Stimulated activated CD8-positive, alpha-beta memory T cell treated with anti-CD3 and anti-CD28 coated beads, Interleukin-4, amount 100 ng/mL, for 4 hours (primary cell): ENCODE measurements around the gene ERBB4.

Experiments
- DNase-seq, 2 donors: peaks; one replicate each; pipeline ENCODE4 v3.0.0-alpha.2; 2020; ENCODE audit warnings: low read depth in 2 of 2, low spot score in 1 of 2

Gene ERBB4

DNA sequence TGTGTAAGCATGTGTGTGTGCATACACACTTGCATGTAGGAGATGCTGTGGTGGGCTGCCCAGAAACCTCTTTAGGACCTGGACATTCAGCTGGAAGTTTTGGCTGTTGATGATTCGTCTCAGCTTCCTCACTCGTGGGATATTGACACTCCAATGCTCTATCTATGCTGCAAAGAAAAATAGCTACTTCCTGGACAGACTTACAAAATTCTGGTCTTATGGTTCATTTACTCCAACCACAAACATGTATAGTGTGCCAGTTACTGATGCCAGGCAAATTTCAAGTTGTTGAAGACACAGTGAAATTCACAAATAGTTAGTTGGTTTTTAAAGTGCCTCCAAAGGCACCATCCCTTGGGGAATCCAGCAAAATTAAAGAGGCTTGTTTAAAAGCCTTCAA lies 1099.6 kb downstream of the ERBB4 start:
- DNase-seq = no peak

DNA sequence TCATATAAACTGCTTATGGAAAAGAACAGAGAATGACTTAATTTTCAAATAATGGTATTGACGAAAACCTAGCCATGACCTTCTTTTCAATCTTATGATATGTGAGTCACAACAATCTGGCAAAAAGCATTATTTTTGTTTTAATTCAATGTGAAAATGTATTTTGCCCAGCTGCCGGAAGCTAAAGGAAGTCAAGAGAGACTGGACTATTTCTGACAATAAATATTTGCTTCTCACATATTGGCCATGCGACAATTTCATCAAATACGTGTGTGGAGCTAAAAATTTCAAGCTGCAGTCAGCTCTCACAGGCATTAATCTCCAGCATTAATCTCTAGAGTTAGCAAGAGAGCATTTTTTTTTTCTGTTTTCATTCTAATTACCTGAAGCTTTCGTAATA lies 1101.2 kb downstream of the ERBB4 start:
- no peak for DNase-seq

DNA sequence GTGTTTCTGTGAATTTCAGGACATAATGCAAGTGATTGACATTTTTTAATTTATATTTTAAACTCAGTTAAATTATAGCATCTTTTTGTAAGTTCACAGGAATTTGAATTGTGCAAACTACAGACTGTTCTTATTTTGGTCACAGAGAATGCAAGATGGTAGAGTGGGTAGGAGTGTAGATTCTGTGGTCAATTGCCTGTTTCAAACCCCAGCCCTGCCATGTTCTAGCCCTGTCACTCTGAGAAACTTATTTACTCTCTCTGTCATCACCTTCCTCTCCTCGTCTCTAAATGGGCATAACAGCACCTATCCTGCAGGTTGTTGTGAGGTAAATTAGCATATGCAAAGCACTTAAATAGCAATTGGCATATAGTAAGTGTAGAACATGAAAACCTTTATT lies 1102.4 kb downstream of the ERBB4 start:
- no peak for DNase-seq

DNA sequence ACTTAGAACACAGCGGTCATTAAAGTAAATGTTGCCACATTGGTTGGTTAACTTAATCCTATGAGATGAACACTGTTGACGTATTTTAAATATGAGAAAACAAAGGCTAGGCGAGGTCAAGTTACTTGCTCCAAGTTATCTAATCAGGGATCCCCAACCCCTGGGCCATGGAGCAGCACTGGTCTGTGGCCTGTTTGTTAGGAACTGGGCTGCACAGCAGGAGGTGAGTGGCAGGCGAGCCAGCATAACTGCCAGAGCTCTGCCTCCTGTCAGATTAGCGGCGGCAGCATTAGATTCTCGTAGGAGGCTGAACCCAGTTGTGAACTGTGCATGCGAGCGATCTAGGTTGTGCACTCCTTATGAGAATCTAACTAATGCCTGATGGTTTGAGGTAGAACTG lies 1103.3 kb downstream of the ERBB4 start:
- DNase-seq = no peak

DNA sequence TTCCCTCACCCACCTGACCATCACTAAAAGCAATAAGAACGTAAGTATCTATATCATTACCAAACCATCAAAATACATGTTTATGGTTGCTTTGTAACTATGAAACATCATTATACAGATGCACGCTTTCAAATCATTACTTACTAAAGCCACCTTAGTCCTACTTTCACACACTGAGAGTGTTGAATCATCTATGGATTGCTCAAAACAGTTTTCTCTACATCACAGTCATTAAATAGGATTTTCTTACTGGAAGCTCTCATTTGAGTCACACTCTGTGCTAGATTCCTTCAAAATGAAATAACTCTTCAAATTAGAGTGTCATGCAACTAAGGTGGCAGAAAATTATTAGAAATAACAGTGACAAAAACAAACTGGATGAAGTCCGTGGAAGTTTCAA lies 1103.8 kb downstream of the ERBB4 start:
- no peak for DNase-seq

DNA sequence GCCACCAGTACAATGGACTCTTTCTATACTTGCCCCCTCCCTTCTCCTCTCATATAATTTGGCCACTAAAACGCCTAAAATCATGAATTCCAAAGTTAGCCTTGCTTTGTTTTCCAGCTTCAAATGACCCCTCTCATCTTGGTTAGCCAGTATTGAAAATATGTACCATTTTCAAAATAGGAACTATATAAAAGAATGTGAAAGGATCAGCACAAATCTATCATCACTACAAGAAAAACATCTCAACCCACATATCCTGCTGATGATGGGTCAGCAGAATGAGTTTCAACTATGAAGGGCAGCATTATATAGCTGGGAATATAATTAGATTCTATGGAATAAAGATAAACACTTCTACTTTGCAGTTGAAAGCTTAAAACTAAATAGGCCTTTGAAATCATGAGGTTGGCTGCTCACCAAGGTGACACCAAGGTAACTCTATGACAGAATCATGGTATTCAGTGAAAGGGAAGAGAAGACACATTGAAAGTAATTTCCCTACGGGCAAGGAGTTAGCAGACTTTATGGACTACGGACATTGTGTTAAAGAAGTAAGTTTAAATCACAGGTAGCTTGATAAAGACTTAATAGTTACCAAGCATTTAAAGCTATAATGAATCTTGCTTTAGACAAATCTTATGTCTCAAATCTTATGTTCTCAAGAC lies 1109.2 kb downstream of the ERBB4 start:
- DNase-seq = no peak

DNA sequence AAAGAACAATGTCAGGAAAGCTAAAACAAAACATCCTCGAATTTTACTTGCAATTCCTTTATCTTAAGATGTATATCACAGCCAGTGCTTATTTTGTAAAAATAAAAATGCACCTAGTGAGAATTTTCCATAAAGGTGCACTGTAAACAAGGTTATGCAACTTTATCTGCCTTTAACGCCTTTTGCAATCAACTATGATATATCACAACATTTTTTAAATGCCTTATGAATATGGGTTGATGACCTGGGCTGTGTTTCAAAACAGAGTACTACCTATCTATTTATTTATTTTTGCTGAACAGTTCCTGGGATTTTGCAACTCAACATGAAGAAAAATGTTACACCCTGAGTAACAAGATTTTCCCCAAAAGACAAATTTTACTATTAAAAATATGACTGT lies 1112.4 kb downstream of the ERBB4 start:
- DNase-seq = no peak

DNA sequence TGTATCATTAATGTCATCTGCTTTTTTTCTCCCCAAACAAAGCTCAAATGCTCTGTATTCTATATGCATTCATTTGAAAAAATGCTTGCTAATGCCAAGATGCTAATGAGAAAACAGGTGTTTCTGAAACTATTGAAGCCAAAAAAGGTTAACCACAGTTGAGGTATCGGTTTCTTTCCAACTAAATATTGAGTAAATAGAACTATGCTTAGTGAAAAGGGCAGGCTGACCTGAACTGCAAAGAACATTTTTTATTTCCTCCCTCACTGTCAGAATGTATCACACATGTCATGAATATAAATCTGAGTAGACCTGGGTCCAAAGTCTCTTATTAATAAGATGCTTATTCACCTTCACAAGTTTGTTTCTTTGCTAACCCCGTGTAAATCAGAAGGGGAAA lies 1115.6 kb downstream of the ERBB4 start:
- DNase-seq = no peak

DNA sequence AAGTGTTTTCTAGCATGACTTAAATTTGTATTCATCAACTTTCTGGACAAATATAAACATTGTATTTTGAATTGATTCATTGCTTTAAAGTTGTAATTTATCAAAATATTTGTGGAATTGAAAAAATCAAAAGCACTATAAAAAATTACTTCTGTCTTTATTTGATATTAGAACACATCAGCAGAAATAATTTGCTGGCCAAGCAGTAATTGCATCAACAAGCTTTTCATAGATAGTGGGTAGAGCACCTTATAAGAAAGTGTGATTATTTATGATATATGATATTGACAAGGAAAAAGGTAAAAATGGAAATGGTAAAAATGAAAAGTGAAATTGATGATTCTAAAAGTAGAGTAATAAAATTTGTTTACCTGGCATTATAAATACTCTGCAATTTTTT lies 1121.1 kb downstream of the ERBB4 start:
- DNase-seq = no peak

DNA sequence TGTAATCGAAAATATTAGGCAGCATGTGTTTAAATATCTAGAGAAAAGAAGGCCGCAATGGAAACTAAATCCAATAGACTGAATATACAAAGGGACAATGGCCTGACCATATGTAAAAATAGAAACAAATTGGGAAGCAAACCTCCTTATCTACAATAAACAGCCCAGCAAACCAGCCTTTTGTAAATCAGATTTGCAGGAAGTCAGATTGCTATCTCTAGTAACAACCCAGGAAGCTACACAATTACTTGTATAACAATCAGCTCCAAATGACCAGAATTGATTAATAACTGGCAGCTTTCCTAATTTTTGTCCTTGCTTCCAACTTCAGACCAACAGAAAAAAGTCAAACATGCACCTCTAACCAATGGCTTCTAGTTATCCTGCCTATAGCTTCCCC lies 1122.2 kb downstream of the ERBB4 start:
- DNase-seq = no peak

DNA sequence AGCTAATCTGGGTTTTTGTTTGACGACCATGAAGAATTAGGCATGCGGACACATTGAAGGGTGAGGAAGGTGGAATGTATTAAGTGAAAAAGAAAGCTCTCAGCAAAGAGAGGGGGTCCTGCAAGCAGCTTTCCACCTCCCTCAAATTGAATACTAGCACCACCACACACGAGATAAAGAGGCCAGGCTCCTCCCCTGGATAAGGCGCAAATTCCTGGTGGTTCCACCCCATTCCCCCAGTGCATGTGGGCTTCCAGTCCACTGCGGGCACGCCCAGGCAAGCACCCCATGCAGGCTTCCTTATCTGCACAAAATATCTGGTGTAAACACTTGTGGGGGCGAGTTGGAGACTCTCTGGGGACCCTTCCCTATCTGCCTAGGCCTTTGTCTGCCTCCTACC lies 1124.9 kb downstream of the ERBB4 start:
- no peak for DNase-seq

DNA sequence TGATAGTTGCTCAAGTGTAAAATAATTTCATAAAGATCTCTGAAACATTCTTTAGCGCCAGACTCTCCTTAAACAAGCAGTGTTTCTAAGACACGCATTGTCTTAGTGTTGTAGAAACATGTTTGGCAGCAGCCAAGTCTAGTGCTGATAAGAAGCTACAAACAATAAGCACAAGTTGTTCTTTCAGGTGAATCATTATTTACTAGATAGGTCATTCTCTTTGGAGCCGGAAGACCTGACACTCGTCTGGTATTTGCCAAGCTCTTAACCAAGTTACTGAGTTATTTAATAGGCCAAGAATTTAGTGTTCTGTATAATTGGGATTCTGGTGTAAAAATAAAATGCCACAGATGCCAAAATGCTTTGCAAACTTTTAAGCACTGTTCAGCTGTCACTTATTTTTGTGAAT lies 1130.1 kb downstream of the ERBB4 start:
- DNase-seq = no peak

DNA sequence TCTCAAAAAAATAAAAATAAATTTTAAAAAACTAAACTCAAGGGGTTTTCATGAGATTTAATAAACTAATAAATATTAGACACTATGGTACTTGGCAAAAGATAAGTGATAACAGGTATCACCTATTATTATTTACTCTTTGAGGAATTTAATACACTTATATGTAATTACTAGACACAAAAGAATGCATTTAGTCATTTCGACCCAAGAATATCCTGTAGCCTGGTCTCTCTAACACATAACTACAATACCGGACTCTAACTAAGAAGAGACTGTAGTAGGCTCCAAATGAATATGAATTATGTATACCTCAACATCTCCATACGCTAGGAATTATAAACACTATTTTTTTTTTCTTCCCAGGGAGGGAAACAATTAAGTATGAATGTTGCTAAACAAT lies 1131.5 kb downstream of the ERBB4 start:
- DNase-seq = no peak

DNA sequence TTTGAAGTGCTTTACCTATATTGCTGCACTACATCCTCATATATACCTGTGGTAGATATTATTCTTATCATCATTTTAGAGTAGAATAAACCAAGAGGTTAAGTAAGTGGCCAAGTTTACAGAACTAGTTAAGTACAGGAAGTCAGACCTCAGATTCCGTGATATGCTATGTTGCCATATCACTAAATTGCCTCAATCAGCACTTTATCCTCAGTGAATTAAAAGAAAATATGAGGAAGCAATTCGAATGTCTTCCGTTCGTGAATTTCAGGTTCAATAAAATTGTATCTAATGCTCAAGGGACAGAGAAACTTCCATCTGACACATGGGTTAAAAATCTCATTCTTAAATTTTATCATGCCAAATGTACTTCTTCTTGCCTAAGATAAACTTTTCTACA lies 1133.6 kb downstream of the ERBB4 start:
- no peak for DNase-seq

DNA sequence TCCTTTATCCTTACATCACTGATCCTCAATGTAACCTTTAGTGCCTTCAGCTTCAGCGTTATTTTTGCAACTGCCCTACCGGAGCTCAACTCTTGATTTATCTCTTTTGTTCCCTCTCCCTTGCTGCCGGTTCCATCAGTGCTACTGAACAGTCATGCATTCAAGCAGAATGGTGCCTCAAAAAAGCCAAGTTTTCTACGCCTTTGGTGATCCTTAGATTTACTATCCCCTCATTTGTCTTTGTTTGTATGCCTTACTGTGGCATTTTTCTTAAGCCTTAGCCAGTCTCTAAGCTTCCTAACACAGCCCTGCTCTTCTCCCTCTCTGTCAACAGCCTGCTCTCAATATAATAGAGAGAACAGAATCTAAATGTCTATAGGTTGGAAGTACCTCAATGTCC lies 1134.5 kb downstream of the ERBB4 start:
- DNase-seq = no peak

DNA sequence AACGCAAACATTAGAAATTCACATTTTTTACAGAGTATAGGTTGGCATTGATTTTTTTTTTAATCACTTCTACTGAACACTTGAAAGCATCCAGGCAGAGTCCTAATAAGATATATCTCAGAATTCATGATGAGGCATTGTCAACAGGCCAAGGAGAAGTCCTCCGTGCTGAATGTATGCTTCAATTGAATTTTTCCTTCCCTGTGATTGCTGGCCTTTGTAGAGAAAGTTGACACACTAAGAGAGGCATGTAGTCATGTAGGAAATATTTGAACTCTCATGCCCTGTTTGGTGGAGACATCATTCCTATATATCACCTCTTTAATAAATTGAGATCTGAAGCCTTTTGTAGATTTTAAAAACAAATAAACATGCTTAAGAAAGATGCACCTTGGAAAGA lies 1137.3 kb downstream of the ERBB4 start:
- no peak for DNase-seq

DNA sequence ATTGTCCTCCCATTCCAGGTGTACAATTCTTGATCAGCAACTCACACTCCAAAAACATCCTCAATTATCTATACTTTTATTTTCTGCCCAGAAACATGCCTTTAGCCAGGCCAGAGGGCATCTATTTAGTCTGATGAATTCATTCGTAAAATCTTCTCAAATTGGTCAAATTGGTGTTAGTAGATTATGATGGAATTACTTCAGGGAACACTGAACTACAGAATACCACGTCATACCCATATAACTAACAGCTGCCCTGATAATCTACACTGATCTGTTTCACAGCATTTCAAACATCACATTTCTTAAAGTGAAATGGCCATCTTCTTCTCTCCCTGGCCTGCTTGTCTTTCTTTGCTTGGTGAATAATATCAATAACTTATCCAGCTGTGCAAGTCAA lies 1140.8 kb downstream of the ERBB4 start:
- no peak for DNase-seq

DNA sequence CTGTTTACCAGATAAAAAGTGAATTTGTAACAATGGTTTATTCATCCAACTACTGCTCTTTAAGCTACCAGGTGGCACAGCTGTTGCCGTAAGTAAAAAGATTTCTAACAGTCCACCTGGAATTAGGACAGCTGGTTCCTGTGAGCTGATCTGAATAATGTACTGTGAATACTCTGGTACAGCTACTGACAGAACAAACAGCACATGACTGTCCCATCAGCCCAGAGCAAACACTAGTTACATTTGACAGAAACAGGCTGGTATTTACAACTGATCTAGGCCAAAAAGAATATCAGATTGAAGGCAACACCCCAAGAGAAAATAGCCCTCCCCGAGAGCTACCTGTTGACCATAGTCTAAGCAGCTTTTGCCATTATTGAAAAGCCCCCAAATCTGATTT lies 1141.8 kb downstream of the ERBB4 start:
- DNase-seq = no peak

DNA sequence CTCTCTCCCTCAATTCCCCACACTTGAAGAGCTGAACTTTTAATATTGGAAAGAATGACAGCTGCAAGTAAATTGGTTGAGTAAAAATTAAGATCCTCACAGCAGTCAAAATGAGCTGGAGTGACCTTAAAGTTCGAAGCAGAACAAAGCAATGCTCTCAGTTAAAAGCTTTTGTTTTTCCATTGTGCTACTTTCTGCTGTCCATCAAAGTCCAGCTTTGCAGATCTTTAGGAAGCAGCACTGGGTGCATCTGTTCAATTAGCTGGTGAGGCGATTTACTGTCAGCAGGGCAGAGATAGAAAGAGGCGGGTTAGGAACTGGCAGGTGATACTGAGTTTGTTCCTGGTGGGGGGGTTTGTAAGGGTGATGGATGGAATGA lies 1147.4 kb downstream of the ERBB4 start:
- no peak for DNase-seq

DNA sequence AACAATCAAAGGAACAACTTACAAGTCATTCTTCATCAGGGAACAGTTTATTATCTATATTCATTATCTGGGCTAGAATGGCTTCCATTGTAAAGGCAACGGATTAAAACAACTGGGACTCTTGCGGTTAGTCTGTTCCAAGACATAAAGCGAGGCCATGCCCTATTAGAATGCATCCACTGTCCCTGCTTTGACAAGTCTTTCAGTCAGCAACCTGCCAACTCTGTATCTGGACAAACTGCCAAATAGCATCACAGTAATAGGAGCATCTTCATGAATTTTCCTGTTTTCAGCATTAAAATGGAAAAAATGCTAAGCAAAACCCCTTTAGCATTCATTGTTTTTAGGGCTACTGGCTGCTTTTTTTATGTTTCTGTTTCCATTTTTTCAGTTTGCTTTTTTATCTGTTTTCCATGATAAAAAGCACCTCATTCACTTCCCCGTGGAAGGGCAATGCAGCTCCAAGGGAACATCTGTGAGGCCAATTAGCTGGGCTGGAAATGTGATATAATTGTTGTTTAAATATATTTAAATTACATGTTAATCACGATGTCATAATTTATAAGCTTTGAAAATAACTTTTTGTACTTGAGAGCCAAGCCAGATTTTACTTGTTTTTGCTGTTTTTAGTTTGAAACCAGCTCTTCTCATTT lies 1147.9 kb downstream of the ERBB4 start:
- no peak for DNase-seq

DNA sequence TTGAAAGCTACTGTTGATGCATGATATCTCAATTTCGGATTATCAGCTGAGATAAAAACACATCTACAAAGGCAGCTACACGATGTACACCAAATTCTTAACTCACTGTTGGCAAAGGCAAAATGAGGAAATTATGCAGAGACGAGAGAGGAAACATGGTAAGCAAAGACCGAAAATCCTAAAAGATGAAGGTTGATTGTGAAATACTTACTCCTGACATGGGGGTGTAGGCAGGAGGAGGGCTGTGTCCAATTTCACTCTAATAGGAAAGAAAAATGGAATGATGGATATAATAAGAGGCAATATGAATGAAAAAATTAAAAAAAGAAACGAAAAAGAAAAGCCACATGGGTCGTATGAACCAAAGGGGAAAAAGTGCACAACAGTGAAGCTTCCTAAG lies 1150.9 kb downstream of the ERBB4 start:
- no peak for DNase-seq

DNA sequence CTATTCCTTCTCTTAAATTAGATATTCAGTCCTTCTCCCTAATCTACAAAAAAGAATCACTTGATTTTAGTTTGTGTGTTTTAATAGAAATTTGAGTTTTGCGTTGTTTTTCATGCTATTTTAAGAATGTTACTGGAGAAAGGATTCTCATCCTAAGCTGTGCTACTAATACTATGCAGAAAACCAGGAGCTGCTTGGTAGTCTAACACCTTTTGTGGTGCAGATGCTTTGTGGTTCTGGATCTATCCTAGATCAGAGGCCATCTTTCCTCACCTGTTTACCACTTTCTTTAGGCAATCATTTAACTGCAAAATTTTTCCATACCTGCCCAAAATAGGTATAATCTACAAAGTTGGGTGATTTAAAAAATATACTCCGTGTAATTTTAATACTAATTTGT lies 1158.6 kb downstream of the ERBB4 start:
- no peak for DNase-seq

DNA sequence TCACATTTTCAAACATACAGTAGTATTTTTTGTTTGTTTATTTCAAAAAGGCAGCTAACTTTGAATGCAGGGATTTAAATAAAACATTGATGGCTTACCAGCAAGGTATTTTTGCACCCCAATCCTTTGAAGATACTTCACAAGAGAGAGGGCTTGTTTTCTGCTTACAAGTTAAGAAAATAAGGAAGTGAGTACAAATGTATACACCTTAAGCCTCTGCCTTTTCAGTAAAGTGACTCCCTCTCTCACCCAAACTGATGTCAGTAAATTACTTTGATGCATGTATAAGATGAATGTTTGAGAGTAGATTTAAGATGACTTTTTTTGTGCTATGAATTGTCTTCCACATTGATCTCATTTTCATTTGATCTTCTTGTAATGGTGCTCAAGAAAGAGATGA lies 1162.2 kb downstream of the ERBB4 start:
- no peak for DNase-seq
